Esophagus (tissue), 2 donors: ENCODE measurements around the gene CTSC. TPM values are rescaled to one million over a fixed set of nuclear protein-coding genes. Genes with fewer than 3 reads are reported as not detected.

Experiments
- H3K27ac ChIP-seq, 2 donors: one replicate each; pipeline ENCODE4 v1.5.1; 2013; ENCODE audit warnings: low read depth in 2 of 2, mild to moderate bottlenecking in 2 of 2, inconsistent platforms in 1 of 2, low read length in 1 of 2, moderate library complexity in 1 of 2
- H3K27me3 ChIP-seq, 2 donors: one replicate each; pipeline ENCODE4 v1.6.1; 2013; ENCODE audit warnings: low read length in 2 of 2, control low read depth in 1 of 2, mild to moderate bottlenecking in 1 of 2; ENCODE audit not compliant: insufficient read depth in 2 of 2, control insufficient read depth in 1 of 2
- H3K36me3 ChIP-seq, 2 donors: one replicate each; pipeline ENCODE4 v1.6.1; 2013; ENCODE audit warnings: low read length in 1 of 2; ENCODE audit not compliant: control insufficient read depth in 2 of 2, insufficient read depth in 2 of 2
- H3K4me1 ChIP-seq, 2 donors: one replicate each; pipeline ENCODE4 v1.6.1; 2013; ENCODE audit warnings: low read length in 1 of 2; ENCODE audit not compliant: control insufficient read depth in 2 of 2, insufficient read depth in 2 of 2
- H3K4me3 ChIP-seq, 2 donors: one replicate each; pipeline ENCODE4 v1.5.1; 2013; ENCODE audit warnings: low read length in 2 of 2, mild to moderate bottlenecking in 2 of 2, low read depth in 1 of 2, moderate library complexity in 1 of 2
- H3K9me3 ChIP-seq, 2 donors: one replicate each; pipeline ENCODE4 v1.6.1; 2013; ENCODE audit warnings: mild to moderate bottlenecking in 2 of 2, low read depth in 1 of 2, low read length in 1 of 2, moderate library complexity in 1 of 2; ENCODE audit not compliant: control insufficient read depth in 2 of 2, insufficient read depth in 1 of 2
- WGBS, 2 donors: extraction: QIAGEN DNeasy Blood & Tissue Kit; methylation state at CpG; one replicate each; pipeline ENCODE4 v1.1.7; 2013; 5-methylcytosine and 5-hydroxymethylcytosine counted together
- polyA plus RNA-seq, 2 donors: library from polyadenylated mRNA; stranded (reverse); fragments of 200-250 nt; gene quantifications; one replicate each; pipeline ENCODE4 v1.2.3, GENCODE V29; 2013
- donor health status: healthy with polysubstance abuse.
- donor health status: Bipolar disorder and iron deficiency.

The CTSC gene
- polyA plus RNA-seq, 2 donors: 33.8 to 35.3 TPM

DNA sequence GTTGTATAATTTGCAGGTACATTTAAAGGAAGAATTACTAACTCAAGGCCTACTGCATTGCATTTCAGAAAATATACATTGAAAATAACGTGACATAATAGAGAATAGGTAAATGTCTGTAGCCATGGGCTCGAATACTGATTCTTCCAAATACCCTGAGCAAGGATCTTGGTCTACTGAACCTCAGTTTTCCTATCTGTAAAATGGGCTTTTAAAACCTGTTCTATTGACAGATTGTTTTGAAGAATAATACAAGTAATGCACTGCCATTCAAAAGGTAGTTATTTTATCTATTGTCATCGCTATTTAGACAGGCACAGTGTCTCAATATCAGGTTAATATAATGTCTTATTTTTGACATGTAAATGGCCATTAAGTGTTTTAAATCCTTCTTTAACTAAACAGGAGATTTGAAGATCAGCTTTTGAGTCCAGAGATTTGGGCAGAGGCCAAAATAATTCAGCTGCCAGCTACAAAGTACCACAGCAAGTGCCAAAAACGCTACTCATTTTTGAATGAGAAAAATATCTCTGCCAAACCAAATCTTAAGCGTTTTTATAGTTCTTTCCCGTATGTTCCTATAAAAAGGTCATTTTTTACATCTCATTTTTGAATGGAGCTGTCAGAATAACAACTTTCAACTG, 56.7 kb downstream of the CTSC start:
- Histone ChIP-seq H3K36me3 (no peaks in the 10 kb centered on the region), H3K4me3 (no peak overlapping the region), H3K9me3 (no peaks in the 10 kb centered on the region), H3K27ac (no peak overlapping the region), H3K4me1 (no peaks in the 10 kb centered on the region), H3K27me3 (no peaks in the 10 kb centered on the region)
- 46 to 55% methylated on average over 6 of the region's 6 CpGs for WGBS, 2 donors

DNA sequence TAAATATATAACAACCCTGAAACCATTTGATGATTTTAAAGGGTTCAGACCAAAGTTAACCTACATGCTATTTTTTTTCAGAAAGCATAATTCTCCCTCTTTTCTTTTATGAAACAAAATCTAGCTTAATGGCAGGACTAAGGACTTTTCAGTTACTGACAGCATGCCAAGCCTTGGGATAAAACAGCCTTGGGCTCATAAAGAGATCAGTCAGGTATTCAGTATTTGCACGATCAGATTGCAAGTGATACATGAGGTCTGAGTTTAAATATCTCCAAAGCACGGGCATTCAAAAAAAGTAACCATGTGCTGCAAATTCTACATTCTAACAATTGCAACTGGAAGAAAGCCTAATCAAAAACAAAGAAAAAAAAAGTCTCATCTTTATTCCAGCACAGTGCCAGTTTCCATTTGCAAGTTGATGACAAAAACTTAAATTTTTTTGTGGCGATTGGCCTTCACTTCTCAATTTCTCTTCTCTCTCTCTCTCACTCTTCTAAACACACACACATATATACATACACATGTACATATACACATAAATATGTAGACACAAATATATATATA, 60.1 kb downstream of the CTSC start:
- no peaks in the 10 kb centered on the region for H3K9me3 ChIP-seq
- H3K4me1 ChIP-seq: no peaks in the 10 kb centered on the region
- H3K36me3 ChIP-seq: no peaks in the 10 kb centered on the region
- WGBS, 2 donors: 48 to 49% methylated on average over 3 of the region's 3 CpGs
- no peak overlapping the region for H3K4me3 ChIP-seq
- H3K27ac ChIP-seq: no peak overlapping the region
- H3K27me3 ChIP-seq: no peaks in the 10 kb centered on the region

DNA sequence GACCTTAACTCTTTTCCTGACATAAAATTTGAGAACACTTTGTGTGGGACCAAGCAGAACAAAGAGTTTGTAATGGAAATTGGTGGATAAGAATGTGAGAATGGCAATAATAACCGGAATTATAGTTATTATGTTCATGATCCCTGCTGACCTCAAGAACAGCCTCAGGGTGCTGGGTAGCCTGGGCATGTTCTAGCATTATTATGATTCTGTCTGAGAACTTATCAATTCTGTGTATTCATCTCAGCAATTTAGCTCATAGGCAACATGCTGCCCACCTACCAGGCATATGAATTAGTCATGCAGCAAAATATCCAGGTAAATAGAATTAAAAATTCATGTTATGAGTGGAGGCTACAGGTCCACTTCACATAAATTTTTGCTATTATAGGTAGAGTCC, 61.9 kb downstream of the CTSC start:
- H3K27ac ChIP-seq: no peak overlapping the region
- H3K36me3 ChIP-seq: no peaks in the 10 kb centered on the region
- H3K9me3 ChIP-seq: no peaks in the 10 kb centered on the region
- no peak overlapping the region for H3K4me3 ChIP-seq
- H3K4me1 ChIP-seq: no peaks in the 10 kb centered on the region
- 59 to 61% methylated on average over 1 of the region's 1 CpG for WGBS, 2 donors
- H3K27me3 ChIP-seq: no peaks in the 10 kb centered on the region

DNA sequence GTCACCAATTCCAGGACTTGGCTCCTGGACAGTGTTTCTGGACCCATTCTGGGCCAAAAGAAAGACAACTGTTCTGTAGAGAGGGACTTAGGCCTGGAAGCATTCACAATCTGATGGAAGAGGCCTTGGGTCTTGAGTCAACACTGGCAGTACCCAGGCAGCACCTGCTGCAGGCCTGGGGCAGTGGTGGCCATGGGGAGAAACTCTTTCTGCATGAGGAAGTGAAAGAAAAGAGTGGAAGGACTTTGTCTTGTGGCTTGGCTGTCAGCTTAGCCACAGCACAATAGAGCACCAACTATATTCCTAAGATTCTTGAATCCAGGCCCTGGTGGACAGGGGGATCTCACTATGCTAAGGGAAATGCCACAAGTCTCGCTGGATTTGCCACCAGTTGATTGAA, 70.6 kb downstream of the CTSC start:
- H3K4me3 ChIP-seq: no peak overlapping the region
- 98 to 100% methylated on average over 1 of the region's 1 CpG for WGBS, 2 donors
- no peak overlapping the region for H3K27ac ChIP-seq
- peaks cover 0 to 3% of the 10 kb centered on the region in 2 donors for H3K36me3 ChIP-seq
- no peaks in the 10 kb centered on the region for H3K27me3 ChIP-seq
- H3K9me3 ChIP-seq: peaks cover 0 to 5% of the 10 kb centered on the region in 2 donors
- peaks cover 0 to 2% of the 10 kb centered on the region in 2 donors for H3K4me1 ChIP-seq

DNA sequence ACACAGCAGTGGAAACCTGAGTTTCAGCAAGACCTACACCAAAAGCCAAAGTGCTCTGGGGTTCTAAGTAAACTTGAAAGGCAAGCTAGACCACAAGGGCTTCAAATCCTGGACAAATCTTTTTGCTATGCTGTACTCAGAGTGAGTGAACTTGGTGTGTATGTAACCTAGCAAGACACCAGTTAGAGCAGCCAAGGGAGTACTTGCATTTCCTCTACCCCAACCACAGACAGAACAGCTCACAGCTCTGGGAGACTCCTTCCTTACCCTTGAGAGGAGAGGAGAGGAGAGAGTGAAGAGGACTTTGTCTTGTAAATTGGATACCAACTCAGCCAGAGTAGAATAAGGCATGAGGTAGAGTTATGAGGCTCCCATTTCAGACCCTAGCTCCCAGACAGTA, 71.4 kb downstream of the CTSC start:
- Histone ChIP-seq H3K4me1 (peaks cover 0 to 2% of the 10 kb centered on the region in 2 donors), H3K4me3 (no peak overlapping the region), H3K36me3 (peaks cover 0 to 3% of the 10 kb centered on the region in 2 donors), H3K27me3 (no peaks in the 10 kb centered on the region), H3K9me3 (peaks cover 0 to 5% of the 10 kb centered on the region in 2 donors), H3K27ac (no peak overlapping the region)

DNA sequence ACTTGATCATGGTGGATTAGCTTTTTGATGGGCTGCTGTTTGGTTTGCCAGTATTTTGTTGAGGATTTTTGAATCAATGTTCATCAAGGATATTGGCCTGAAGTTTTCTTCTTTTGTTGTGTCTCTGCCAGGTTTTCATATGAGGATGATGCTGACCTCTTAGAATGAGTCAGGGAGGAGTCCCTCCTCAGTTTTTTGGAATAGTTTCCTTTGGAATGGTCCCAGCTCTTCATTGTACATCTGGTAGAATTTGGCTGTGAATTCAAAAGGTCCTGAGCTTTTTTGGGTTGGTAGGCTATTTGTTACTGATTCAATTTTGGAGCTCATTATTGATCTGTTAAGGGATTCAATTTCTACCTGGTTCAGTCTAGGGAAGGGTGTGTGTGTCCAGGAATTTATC, 78.1 kb downstream of the CTSC start:
- Histone ChIP-seq H3K27ac (no peak overlapping the region), H3K36me3 (no peaks in the 10 kb centered on the region), H3K4me1 (no peaks in the 10 kb centered on the region), H3K9me3 (peaks cover 0 to 1% of the 10 kb centered on the region in 2 donors), H3K27me3 (no peaks in the 10 kb centered on the region), H3K4me3 (no peak overlapping the region)

DNA sequence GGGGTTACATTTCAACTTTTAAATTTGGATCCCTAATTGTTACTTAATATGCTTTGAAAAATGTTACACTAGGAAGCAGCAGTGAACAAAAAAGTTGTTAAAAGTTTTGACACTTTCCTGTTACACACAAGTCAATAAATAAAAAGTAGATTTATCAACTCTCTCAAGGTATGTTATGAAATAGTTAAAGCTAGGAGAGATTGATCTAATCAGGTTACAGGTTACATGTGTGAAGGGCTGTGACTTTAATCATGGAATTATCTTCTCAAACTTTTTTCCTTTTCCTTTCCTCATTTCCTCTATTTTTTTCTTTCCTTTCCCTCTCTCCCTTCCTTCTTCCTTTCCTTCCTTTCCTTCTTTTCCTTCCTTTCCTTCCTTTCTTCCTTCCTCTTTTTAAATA, 85.3 kb downstream of the CTSC start:
- H3K4me3 ChIP-seq: no peak overlapping the region
- no peaks in the 10 kb centered on the region for H3K27me3 ChIP-seq
- H3K27ac ChIP-seq: no peak overlapping the region
- H3K9me3 ChIP-seq: no peaks in the 10 kb centered on the region
- H3K36me3 ChIP-seq: no peaks in the 10 kb centered on the region
- H3K4me1 ChIP-seq: no peaks in the 10 kb centered on the region

DNA sequence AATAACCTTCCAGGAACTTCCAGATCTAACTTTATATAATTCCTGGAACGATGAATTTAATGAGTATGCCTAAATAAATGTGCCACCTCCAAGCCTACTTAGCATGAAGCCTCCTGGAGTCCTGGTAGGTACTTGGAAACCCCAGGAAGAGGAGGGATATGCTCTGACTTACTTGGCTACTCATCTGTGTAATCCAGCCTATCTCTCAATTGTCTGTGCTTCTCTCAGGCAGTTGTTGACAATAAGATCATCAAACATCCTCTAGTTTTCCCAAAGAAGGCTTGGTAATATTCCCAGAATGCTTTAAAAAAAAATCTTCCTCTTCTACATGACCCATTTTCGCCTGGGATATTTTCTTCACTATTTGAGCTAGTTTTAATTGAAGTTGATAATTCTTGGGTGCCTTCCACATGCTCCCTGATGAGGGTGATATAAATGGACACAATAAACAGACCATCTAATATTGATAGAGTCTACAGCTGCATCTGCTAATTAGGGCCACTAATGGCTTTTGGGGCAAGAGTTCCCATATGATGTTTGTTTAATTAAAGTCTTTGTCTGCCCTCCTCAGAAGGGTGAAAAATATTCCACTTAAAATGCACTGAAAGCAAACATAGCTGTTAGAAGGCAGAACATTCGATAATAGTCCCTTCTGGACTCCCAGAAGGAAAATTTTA, 86.8 kb downstream of the CTSC start:
- Histone ChIP-seq H3K9me3 (no peaks in the 10 kb centered on the region), H3K4me3 (no peak overlapping the region), H3K27ac (no peak overlapping the region), H3K36me3 (no peaks in the 10 kb centered on the region), H3K4me1 (no peaks in the 10 kb centered on the region), H3K27me3 (no peaks in the 10 kb centered on the region)
- 68 to 72% methylated on average over 3 of the region's 3 CpGs for WGBS, 2 donors

DNA sequence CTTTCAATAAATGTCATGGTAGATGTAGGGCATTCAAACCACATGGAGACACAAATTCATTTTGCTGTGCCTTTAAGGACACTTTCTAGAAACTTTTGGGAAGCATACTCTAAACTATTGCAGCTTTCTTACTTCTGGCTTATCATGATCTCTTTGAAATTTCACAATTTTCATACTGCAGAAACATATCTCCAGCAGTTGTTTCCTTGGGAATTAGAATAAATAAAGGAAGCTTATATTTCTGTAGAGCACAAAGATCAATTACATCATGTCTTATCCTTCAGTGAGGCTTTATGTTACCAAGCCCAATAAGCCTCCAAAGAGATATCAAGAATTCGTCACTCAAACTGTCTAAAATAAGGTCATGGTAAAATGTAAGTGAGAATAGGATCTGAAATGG, 87.8 kb downstream of the CTSC start:
- 76 to 82% methylated on average over 1 of the region's 1 CpG for WGBS, 2 donors
- H3K4me1 ChIP-seq: no peaks in the 10 kb centered on the region
- H3K36me3 ChIP-seq: no peaks in the 10 kb centered on the region
- H3K9me3 ChIP-seq: no peaks in the 10 kb centered on the region
- no peak overlapping the region for H3K4me3 ChIP-seq
- H3K27ac ChIP-seq: no peak overlapping the region
- H3K27me3 ChIP-seq: no peaks in the 10 kb centered on the region

DNA sequence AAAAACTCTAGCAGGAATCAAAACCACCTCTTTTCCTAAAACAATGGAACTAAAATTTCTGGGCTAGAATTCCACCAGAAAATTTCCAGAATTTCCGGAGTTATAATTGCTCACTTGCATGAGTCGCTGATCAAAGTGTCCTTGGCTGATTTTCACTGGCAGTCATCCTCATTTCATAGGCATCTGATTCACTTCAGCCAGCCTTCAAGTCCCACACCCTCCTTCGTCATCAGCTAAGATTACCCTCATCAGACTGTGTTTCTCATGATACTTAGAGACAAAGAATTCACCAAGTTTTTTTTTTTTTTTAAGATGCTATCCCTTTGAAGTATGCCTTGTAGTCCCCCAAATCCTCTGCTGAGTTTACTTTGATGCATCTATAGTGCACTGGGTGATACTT, 90.8 kb downstream of the CTSC start:
- Histone ChIP-seq H3K36me3 (no peaks in the 10 kb centered on the region), H3K9me3 (no peaks in the 10 kb centered on the region), H3K27me3 (no peaks in the 10 kb centered on the region), H3K27ac (no peak overlapping the region), H3K4me3 (no peak overlapping the region), H3K4me1 (no peaks in the 10 kb centered on the region)
- WGBS, 2 donors: 54 to 71% methylated on average over 3 of the region's 3 CpGs
